HEK293T (cell line): ENCODE data around the gene SLC25A21.

Source experiments
- BHLHE40 ChIP-seq: fragments of 450-650 bp; IDR thresholded peaks from 2 replicates; pipeline ENCODE4 v1.6.1; 2016; ENCODE audit warnings: mild to moderate bottlenecking, moderate library complexity, borderline replicate concordance
- FOXK2 ChIP-seq: fragments of 450-650 bp; IDR thresholded peaks from 2 replicates; pipeline ENCODE4 v1.6.1; 2016; ENCODE audit warnings: mild to moderate bottlenecking
- FOXM1 ChIP-seq: fragments of 450-650 bp; IDR thresholded peaks from 2 replicates; pipeline ENCODE4 v1.6.1; 2017; ENCODE audit warnings: mild to moderate bottlenecking, borderline replicate concordance
- HDGF ChIP-seq: fragments of 450-650 bp; IDR thresholded peaks from 2 replicates; pipeline ENCODE4 v1.6.1; 2017; ENCODE audit warnings: antibody characterized with exemption, borderline replicate concordance
- L3MBTL2 ChIP-seq: fragments of 450-650 bp; conservative IDR thresholded peaks from 2 replicates; pipeline ENCODE4 v1.6.1; 2016; ENCODE audit warnings: mild to moderate bottlenecking
- LEF1 ChIP-seq: fragments of 450-650 bp; IDR thresholded peaks from 2 replicates; pipeline ENCODE4 v1.6.1; 2017; ENCODE audit warnings: mild to moderate bottlenecking, borderline replicate concordance
- SP1 ChIP-seq: fragments of 450-650 bp; IDR thresholded peaks from 2 replicates; pipeline ENCODE4 v1.6.1; 2017
- SUZ12 ChIP-seq: fragments of 450-650 bp; IDR thresholded peaks from 2 replicates; pipeline ENCODE4 v1.6.1; 2016; ENCODE audit warnings: mild to moderate bottlenecking
- TARDBP ChIP-seq: fragments of 450-650 bp; IDR thresholded peaks from 2 replicates; pipeline ENCODE4 v1.6.1; 2016
- ZNF384 ChIP-seq: fragments of 450-650 bp; IDR thresholded peaks from 2 replicates; pipeline ENCODE4 v1.6.1; 2016

DNA sequence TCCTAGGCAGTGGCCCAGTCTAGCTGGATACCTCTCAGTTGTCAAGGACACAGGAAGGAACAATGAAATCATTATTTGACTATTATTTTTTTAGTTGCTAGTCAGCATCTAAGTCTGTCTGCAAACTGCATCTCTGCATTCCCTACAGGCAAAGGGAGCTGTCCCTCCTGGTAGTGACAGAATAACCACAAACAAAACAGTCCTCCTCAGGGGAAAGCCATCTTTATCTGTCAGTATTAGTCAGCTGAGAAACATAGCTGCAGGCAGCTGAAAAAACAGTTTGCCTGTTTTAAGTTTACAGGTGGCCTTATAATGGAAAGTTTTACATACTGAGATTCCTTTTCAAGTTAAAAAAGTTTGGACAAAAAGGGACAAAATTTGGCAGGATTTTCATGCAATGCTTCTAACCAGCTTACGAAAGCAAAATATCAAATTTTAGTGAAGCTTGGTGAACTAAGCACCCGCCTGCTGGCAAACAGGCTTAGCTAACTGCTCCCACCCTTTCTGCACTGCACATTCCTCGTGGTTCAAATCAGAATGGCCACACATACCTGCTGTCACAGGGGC is 29.5 kb downstream of the SLC25A21 start:
- no peak for TF ChIP-seq LEF1
- TF ChIP-seq BHLHE40 = no peak
- no peak for TF ChIP-seq L3MBTL2
- no peak for TF ChIP-seq TARDBP
- TF ChIP-seq HDGF = no peak
- TF ChIP-seq SUZ12 = no peak
- no peak for TF ChIP-seq ZNF384
- no peak for TF ChIP-seq SP1
- TF ChIP-seq FOXK2 = no peak
- no peak for TF ChIP-seq FOXM1
